A549 (cell line): Measurements from ENCODE around the gene DNASE2. TPM values are rescaled to one million over a fixed set of nuclear protein-coding genes. Genes with fewer than 3 reads are reported as not detected.

Experiments
- ATAC-seq, 2 experiments: fragments of 200-7000 bp in 1 of 2; fragments of >200 bp in 1 of 2; cut with Nextera tagmentation in 1 of 2; cut with Tn5 transposase in 1 of 2; 3 replicates each; pipeline versions ENCODE4 v1.8.0 to v1.9.1; 2018 to 2020; ENCODE audit warnings: mild to moderate bottlenecking in 1 of 2, moderate library complexity in 1 of 2
- CTCF ChIA-PET: fragments of 300-600 bp; sonication (Branson Sonifier 250); formaldehyde crosslinking; extraction: SDS; loops from one replicate; lab custom pipeline; 2021; ENCODE audit warnings: antibody characterized with exemption, inconsistent platforms; lab: Yijun Ruan, JAX
- POLR2A ChIA-PET: fragments of 350-600 bp; formaldehyde crosslinking; extraction: SDS; loops from one replicate; lab custom pipeline; 2021; ENCODE audit warnings: antibody characterized with exemption, inconsistent platforms; lab: Yijun Ruan, JAX
- DNase-seq, 2 experiments: peaks; one replicate each; pipeline versions ENCODE4 v3.0.0 to v3.0.0-alpha.2; 2011 to 2016; ENCODE audit warnings: low read depth in 1 of 2, low spot score in 1 of 2
- FAIRE-seq: peaks from 2 replicates; lab custom pipeline; 2011; peaks lifted over from hg19 to GRCh38; lab: Jason Lieb, UNC
- H3K27ac ChIP-seq, 2 experiments: fragments of >200 bp; sonication (Bioruptor Twin); formaldehyde crosslinking; 3 replicates each; pipeline ENCODE4 v1.5.1; 2016 to 2017
- H3K4me1 ChIP-seq: fragments of >200 bp; sonication (Bioruptor Twin); formaldehyde crosslinking; 3 replicates; pipeline ENCODE4 v1.6.1; 2016
- H3K4me2 ChIP-seq: fragments of >200 bp; sonication (Bioruptor Twin); formaldehyde crosslinking; 3 replicates; pipeline ENCODE4 v1.6.1; 2016
- H3K4me3 ChIP-seq: fragments of >200 bp; sonication (Bioruptor Twin); formaldehyde crosslinking; 3 replicates; pipeline ENCODE4 v1.5.1; 2016
- H3K9me3 ChIP-seq: fragments of >200 bp; sonication (Bioruptor Twin); formaldehyde crosslinking; 3 replicates; pipeline ENCODE4 v1.6.1; 2016
- ATOH8 ChIP-seq: fragments of 250-450 bp; sonication (Bioruptor Pico); IDR thresholded peaks from 2 replicates; pipeline ENCODE4 v1.5.0; 2020; ENCODE audit warnings: low read depth, mild to moderate bottlenecking, moderate library complexity
- BHLHE40 ChIP-seq: IDR thresholded peaks from 2 replicates; pipeline ENCODE4 v1.6.1; 2012; ENCODE audit warnings: low read depth, low read length, inconsistent platforms
- CEBPB ChIP-seq, 2 experiments: fragments of >200 bp in 1 of 2; sonication (Bioruptor Twin) in 1 of 2; formaldehyde crosslinking in 1 of 2; IDR thresholded peaks; 2 replicates each; pipeline ENCODE4 v1.6.1; 2012 to 2016
- EP300 ChIP-seq, 2 experiments: fragments of >200 bp; sonication (Bioruptor Twin); formaldehyde crosslinking; IDR thresholded peaks; 2 replicates in 1 of 2; 3 replicates in 1 of 2; pipeline ENCODE4 v1.6.1; 2016 to 2017
- ESRRA ChIP-seq: fragments of 150-350 bp; IDR thresholded peaks from 2 replicates; pipeline ENCODE4 v1.6.1; 2014; ENCODE audit warnings: mild to moderate bottlenecking, low read length, borderline replicate concordance
- FOSB ChIP-seq: fragments of 250-450 bp; sonication (Bioruptor Pico); IDR thresholded peaks from 2 replicates; pipeline ENCODE4 v1.5.0; 2020; ENCODE audit warnings: mild to moderate bottlenecking, moderate library complexity
- FOXS1 ChIP-seq: fragments of 250-450 bp; sonication (Bioruptor Pico); IDR thresholded peaks from 2 replicates; pipeline ENCODE4 v1.5.0; 2020; ENCODE audit warnings: mild to moderate bottlenecking, moderate library complexity
- HOXA7 ChIP-seq: fragments of 250-450 bp; sonication (Bioruptor Pico); IDR thresholded peaks from 2 replicates; pipeline ENCODE4 v1.5.0; 2020; ENCODE audit warnings: mild to moderate bottlenecking, moderate library complexity
- HOXB5 ChIP-seq: fragments of 250-450 bp; sonication (Bioruptor Pico); IDR thresholded peaks from 2 replicates; pipeline ENCODE4 v1.5.0; 2020; ENCODE audit warnings: mild to moderate bottlenecking, moderate library complexity
- JUNB ChIP-seq: fragments of >200 bp; sonication (Bioruptor Twin); formaldehyde crosslinking; IDR thresholded peaks from 2 replicates; pipeline ENCODE4 v1.6.1; 2016
- KDM1A ChIP-seq: fragments of 200-600 bp; sonication (generic); IDR thresholded peaks from 2 replicates; pipeline ENCODE4 v1.6.1; 2016; ENCODE audit warnings: low read depth, mild to moderate bottlenecking
- MAZ ChIP-seq: fragments of 150-350 bp; IDR thresholded peaks from 2 replicates; pipeline ENCODE4 v1.6.1; 2014; ENCODE audit warnings: antibody characterized with exemption, low read depth, low read length, borderline replicate concordance
- NPAS2 ChIP-seq: fragments of 250-450 bp; sonication (Bioruptor Pico); IDR thresholded peaks from 2 replicates; pipeline ENCODE4 v1.8.0; 2022; ENCODE audit warnings: mild to moderate bottlenecking, moderate library complexity, borderline replicate concordance
- NR3C1 ChIP-seq: fragments of >200 bp; sonication (Bioruptor Twin); formaldehyde crosslinking; IDR thresholded peaks from 3 replicates; pipeline ENCODE4 v1.6.1; 2017
- POLR2A ChIP-seq: IDR thresholded peaks from 2 replicates; pipeline ENCODE4 v1.6.1; 2012; ENCODE audit warnings: mild to moderate bottlenecking, low read length
- RARB ChIP-seq: fragments of 250-450 bp; sonication (Bioruptor Pico); IDR thresholded peaks from 2 replicates; pipeline ENCODE4 v1.8.0; 2021; ENCODE audit warnings: mild to moderate bottlenecking, moderate library complexity
- RCOR1 ChIP-seq: fragments of 150-350 bp; IDR thresholded peaks from 2 replicates; pipeline ENCODE4 v1.6.1; 2014; ENCODE audit warnings: antibody characterized with exemption, low read length, low read depth
- RFX5 ChIP-seq: fragments of 450-650 bp; IDR thresholded peaks from 2 replicates; pipeline ENCODE4 v1.7.1; 2014; ENCODE audit warnings: antibody characterized with exemption, mild to moderate bottlenecking, moderate library complexity
- RNF2 ChIP-seq: fragments of 200-600 bp; sonication (generic); IDR thresholded peaks from 2 replicates; pipeline ENCODE4 v1.6.1; 2016; ENCODE audit warnings: low read depth, mild to moderate bottlenecking, antibody characterized with exemption, moderate library complexity, borderline replicate concordance
- TFCP2L1 ChIP-seq: fragments of 250-450 bp; sonication (Bioruptor Pico); IDR thresholded peaks from 2 replicates; pipeline ENCODE4 v1.5.0; 2021; ENCODE audit warnings: mild to moderate bottlenecking
- ZFP36 ChIP-seq: fragments of 450-650 bp; IDR thresholded peaks from 2 replicates; pipeline ENCODE4 v1.6.1; 2014; ENCODE audit warnings: borderline replicate concordance; ENCODE audit not compliant: partially characterized antibody
- ZNF302 ChIP-seq: fragments of 250-450 bp; sonication (Bioruptor Pico); IDR thresholded peaks from 2 replicates; pipeline ENCODE4 v1.9.0; 2021; ENCODE audit warnings: inconsistent platforms, mild to moderate bottlenecking, moderate library complexity
- ZSCAN20 ChIP-seq: fragments of 250-450 bp; sonication (Bioruptor Pico); IDR thresholded peaks from 2 replicates; pipeline ENCODE4 v1.8.0; 2022; ENCODE audit warnings: mild to moderate bottlenecking, moderate library complexity
- WGBS: methylation state at CpG from one replicate; pipeline ENCODE4 v1.1.6; 2017; ENCODE audit errors: missing lambda C conversion rate; 5-methylcytosine and 5-hydroxymethylcytosine counted together
- polyA plus RNA-seq, 4 experiments: library from polyadenylated mRNA; depleted of rRNA in 3 of 4; stranded (reverse); fragments of >200 nt; fragmentation: RNase III in 1 of 4; extraction: RNeasy Plus Mini Kit Qiagen cat#74134 plus additional on column Dnase treatment in 1 of 4; gene quantifications; 2 replicates in 3 of 4; 3 replicates in 1 of 4; pipeline ENCODE4 v1.2.3, GENCODE V29; 2011 to 2017
- TF ChIP-seq, protein P1 (sequence below): fragments of 150-350 bp; IDR thresholded peaks from 2 replicates; pipeline ENCODE4 v1.6.1; 2014; ENCODE audit warnings: low read depth, mild to moderate bottlenecking, low read length
- TF ChIP-seq, protein P2 (sequence below): fragments of 200-600 bp; sonication (generic); IDR thresholded peaks from 2 replicates; pipeline ENCODE4 v1.6.1; 2016; ENCODE audit warnings: antibody characterized with exemption, mild to moderate bottlenecking, moderate library complexity
- TF ChIP-seq, protein P3 (sequence below): fragments of >200 bp; sonication (Bioruptor Twin); formaldehyde crosslinking; IDR thresholded peaks from 2 replicates; pipeline ENCODE4 v1.6.1; 2016

DNASE2 gene
- polyA plus RNA-seq, 2 of the 4 experiments (the other 2 are of a cell fraction): 15.7 to 24.9 TPM

- no peak for ATAC-seq
- 47% methylated on average over 5 of the region's 5 CpGs for WGBS
- POLR2A ChIA-PET: no interaction called here
- TF ChIP-seq ZSCAN20: no peak
- TF ChIP-seq ESRRA: no peak
- TF ChIP-seq KDM1A: no peak
- TF ChIP-seq FOXS1 (CRISPR knock-in tag): no peak
- no peak for TF ChIP-seq EP300 (IDR thresholded peaks at IDR 0.05)
- TF ChIP-seq, protein P1, sequence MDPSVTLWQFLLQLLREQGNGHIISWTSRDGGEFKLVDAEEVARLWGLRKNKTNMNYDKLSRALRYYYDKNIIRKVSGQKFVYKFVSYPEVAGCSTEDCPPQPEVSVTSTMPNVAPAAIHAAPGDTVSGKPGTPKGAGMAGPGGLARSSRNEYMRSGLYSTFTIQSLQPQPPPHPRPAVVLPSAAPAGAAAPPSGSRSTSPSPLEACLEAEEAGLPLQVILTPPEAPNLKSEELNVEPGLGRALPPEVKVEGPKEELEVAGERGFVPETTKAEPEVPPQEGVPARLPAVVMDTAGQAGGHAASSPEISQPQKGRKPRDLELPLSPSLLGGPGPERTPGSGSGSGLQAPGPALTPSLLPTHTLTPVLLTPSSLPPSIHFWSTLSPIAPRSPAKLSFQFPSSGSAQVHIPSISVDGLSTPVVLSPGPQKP: no peak
- TF ChIP-seq TFCP2L1 (CRISPR knock-in tag): no peak
- no peak for TF ChIP-seq RARB
- TF ChIP-seq ZFP36: no peak
- no peak for TF ChIP-seq JUNB
- TF ChIP-seq RCOR1: no peak
- no peak for TF ChIP-seq NR3C1
- TF ChIP-seq, protein P2, sequence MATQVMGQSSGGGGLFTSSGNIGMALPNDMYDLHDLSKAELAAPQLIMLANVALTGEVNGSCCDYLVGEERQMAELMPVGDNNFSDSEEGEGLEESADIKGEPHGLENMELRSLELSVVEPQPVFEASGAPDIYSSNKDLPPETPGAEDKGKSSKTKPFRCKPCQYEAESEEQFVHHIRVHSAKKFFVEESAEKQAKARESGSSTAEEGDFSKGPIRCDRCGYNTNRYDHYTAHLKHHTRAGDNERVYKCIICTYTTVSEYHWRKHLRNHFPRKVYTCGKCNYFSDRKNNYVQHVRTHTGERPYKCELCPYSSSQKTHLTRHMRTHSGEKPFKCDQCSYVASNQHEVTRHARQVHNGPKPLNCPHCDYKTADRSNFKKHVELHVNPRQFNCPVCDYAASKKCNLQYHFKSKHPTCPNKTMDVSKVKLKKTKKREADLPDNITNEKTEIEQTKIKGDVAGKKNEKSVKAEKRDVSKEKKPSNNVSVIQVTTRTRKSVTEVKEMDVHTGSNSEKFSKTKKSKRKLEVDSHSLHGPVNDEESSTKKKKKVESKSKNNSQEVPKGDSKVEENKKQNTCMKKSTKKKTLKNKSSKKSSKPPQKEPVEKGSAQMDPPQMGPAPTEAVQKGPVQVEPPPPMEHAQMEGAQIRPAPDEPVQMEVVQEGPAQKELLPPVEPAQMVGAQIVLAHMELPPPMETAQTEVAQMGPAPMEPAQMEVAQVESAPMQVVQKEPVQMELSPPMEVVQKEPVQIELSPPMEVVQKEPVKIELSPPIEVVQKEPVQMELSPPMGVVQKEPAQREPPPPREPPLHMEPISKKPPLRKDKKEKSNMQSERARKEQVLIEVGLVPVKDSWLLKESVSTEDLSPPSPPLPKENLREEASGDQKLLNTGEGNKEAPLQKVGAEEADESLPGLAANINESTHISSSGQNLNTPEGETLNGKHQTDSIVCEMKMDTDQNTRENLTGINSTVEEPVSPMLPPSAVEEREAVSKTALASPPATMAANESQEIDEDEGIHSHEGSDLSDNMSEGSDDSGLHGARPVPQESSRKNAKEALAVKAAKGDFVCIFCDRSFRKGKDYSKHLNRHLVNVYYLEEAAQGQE: no peak
- no peak for TF ChIP-seq MAZ
- FAIRE-seq: no peak
- Histone ChIP-seq H3K4me3 (no peak overlapping the region), H3K9me3 (peaks cover 9% of the 10 kb centered on the region; the same call in 2 of the 3 replicates), H3K4me1 (peaks cover 3% of the 10 kb centered on the region; the same call in 1 of the 3 replicates), H3K4me2 (no peak overlapping the region), H3K27ac (no peak overlapping the region)
- CTCF ChIA-PET: interaction anchor here (0.6 to 0.7 kb wide), 2 partner anchors 27 to 92 kb away, joined by 3 read pairs; no protein-coding TSS in a partner anchor
- no peak for DNase-seq
Measured at GRCh38 chr19:12888006-12888603, 6.9 kb upstream of the DNASE2 start.

DNA sequence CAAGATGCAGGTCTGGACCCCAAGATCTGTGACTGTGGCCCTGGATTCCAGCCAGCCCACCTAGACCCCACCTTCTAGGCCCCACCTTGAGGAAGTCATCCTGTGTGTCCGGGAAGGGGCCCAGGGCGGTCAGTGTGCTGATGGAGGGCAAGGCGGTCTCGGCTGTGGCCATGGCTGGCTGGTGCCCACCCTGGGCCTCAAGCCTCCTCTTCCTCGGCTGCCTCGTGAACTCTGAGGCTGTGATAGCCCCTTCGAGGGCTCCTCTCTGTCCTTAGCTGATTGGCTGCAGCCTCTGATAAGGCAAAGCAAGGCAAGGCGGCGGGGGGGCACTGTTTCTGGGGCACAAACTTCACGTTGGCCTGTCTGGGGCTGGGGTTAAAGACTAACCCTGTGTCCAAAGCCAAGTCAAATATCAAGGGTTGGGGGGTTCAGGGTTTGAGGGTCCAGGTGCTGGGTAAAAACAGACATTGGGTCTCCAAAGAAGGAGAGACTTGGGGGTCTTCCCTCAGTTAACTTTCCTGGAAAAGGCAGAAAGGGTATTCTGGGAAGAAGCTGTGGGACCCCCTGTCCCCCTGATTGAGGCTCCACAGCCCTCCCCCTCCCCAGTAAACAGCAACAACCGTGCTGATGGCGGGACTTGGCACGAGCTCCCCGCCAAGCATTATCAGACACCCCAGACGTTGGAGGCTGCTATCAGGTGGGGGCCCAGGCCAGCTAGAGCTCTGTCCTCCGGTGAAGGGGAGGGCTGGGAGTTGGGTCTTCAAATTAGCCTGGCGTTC is 5.9 kb upstream of the DNASE2 start, which contains the start of gene KLF1:
KLF1 (minus strand) TSS at position 233 of the 779 bp plus-strand sequence; CDS start at position 172, 61 bp downstream.
- H3K4me1 ChIP-seq: peaks cover 3% of the 10 kb centered on the region; the same call in 1 of the 3 replicates
- H3K4me2 ChIP-seq: peak within 1 kb of the TSS; percentile 65
- no peak within 1 kb of the TSS; a peak in 1 of 6 replicates for H3K27ac ChIP-seq
- CTCF ChIA-PET: interaction anchor here (0.7 kb wide), 1 partner anchor 14 kb away, joined by 3 read pairs; no protein-coding TSS in a partner anchor
- POLR2A ChIA-PET: no interaction called here
- ATAC-seq (no peak), FAIRE-seq (no peak), DNase-seq (no peak)
- H3K9me3 ChIP-seq: peaks cover 9% of the 10 kb centered on the region; the same call in 2 of the 3 replicates
- TF ChIP-seq HOXB5 (CRISPR knock-in tag): no peak
- TF ChIP-seq BHLHE40: no peak
- TF ChIP-seq ZNF302 (CRISPR knock-in tag): no peak
- no peak for TF ChIP-seq FOSB (CRISPR knock-in tag)
- TF ChIP-seq RNF2: no peak
- TF ChIP-seq, protein P3, sequence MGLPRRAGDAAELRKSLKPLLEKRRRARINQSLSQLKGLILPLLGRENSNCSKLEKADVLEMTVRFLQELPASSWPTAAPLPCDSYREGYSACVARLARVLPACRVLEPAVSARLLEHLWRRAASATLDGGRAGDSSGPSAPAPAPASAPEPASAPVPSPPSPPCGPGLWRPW: no peak
- TF ChIP-seq ZFP36: no peak
- no peak for TF ChIP-seq CEBPB (IDR thresholded peaks at IDR 0.05)
- TF ChIP-seq MAZ: no peak
- no peak for TF ChIP-seq NPAS2 (CRISPR knock-in tag)
- TF ChIP-seq RFX5: no peak
- no peak for TF ChIP-seq HOXA7
- no peak for TF ChIP-seq ATOH8
- TF ChIP-seq KDM1A: no peak
- no peak for TF ChIP-seq POLR2A
- H3K4me3 ChIP-seq: peak within 1 kb of the TSS; percentile 36; the same call in 1 of the 3 replicates
- WGBS: 24% methylated on average over 5 of the region's 17 CpGs
